ENCODE measurements around the gene COL4A4. TPM values are rescaled to one million over a fixed set of nuclear protein-coding genes. Genes with fewer than 3 reads are reported as not detected.

COL4A4 gene
- total RNA-seq, 1 donor from 2014 or later, result 2.1 TPM

DNA sequence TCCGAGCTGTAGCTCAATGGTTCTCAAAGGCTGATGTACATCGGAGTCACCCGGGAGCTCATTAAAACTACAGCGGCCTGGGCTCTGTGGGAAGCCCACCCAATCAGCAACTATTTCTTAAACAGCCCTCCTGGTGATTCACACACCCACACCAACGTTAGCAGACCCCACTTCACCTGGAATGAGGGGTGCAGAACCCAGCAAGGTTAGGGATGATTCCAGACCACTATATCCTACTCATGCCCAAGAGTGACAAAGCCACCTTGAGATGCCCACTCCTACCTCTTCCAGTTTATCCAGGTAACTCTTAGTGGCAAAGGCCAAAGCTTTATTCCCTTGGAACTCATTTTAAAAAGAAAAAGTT lies 178.4 kb downstream of the COL4A4 start:
- DNase-seq (ENCODE audit: low spot score), result no peak

GRCh38 chr2:226984750-226985582 lies 179.0 kb downstream of the COL4A4 start:
- DNase-seq (ENCODE audit: low spot score), result peak; percentile 52
- ATAC-seq, result peak; percentile 97

More for the DNA sequence above, 178.4 kb downstream of the COL4A4 start:
- ATAC-seq, result no peak

- DNase-seq (ENCODE audit: low spot score) (no peak), ATAC-seq (no peak)
These were observed 179.9 kb downstream of the COL4A4 start for GRCh38 chr2:226983895-226984749.

GRCh38 chr2:226981791-226982326 lies 182.1 kb downstream of the COL4A4 start:
- no peak for ATAC-seq

GRCh38 chr2:226979004-226979403 lies 185.0 kb downstream of the COL4A4 start:
- ATAC-seq, result no peak
- no peak for DNase-seq (ENCODE audit: low spot score)

More at GRCh38 chr2:226981791-226982326, 182.1 kb downstream of the COL4A4 start:
- DNase-seq (ENCODE audit: low spot score), result no peak

GRCh38 chr2:226978300-226978699 lies 185.7 kb downstream of the COL4A4 start:
- DNase-seq (ENCODE audit: low spot score), result no peak
- no peak for ATAC-seq

- DNase-seq (ENCODE audit: low spot score), result no peak
- ATAC-seq, result no peak
These were observed 186.2 kb downstream of the COL4A4 start for GRCh38 chr2:226977775-226978190.

DNA sequence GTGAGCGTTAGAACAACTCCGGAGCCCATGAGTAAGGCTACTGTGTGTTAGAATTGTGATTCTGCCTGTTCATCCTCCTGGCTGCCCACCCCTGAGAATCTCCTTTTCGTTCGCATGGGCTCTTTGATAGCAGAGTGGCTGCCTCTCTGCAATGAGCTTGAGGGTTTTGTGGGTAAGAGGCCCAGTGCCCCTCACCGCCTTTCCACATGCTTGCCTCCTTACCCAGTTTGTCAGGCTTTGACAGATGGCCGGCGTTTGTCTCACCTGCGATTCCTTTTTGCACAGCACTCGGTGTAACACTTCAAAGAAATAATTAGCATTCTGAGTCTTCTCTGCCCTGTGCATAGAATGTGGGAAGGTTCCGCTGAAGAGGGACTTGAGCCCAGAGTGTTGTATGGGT lies 190.2 kb downstream of the COL4A4 start:
- DNase-seq (ENCODE audit: low spot score), result no peak
- no peak for ATAC-seq

DNA sequence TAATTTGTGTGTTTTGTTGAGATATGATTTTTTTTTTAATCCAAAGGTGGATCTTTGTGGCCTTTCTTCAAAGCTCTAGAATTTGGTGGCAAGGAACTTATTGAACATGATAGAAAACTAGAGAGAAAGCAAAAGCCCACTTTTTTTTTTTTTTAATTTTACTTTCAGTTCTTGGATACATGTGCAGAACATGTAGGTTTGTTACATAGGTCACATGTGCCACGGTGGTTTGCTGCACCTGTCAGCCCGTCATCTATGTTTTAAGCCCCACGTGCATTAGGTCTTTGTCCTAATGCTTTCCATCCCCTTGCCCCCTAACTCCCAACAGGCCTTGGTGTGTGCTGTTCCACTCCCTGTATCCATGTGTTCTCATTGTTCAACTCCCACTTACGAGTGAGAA lies 192.2 kb downstream of the COL4A4 start:
- DNase-seq (ENCODE audit: low spot score) (no peak), ATAC-seq (no peak)

DNA sequence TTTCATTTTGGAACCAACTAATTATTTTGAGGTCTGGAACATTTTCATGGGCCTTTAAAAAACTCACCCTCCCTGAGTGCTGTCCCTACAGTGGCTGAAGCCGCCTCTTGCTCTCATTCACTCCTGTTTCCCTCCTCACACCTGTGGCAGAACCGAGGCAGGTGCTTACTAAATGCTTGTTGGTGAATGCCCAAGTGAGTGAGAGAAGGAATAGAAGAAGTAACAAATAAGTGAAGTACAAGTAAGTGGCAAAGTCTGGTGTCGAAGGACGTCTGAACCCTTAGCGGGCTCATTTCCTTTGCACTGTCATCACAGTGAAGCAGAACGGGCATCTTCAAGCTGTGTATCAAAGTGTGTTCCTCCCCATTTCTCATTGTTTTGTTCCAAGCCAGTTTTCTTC lies 192.9 kb downstream of the COL4A4 start:
- no peak for ATAC-seq
- DNase-seq (ENCODE audit: low spot score), result no peak

DNA sequence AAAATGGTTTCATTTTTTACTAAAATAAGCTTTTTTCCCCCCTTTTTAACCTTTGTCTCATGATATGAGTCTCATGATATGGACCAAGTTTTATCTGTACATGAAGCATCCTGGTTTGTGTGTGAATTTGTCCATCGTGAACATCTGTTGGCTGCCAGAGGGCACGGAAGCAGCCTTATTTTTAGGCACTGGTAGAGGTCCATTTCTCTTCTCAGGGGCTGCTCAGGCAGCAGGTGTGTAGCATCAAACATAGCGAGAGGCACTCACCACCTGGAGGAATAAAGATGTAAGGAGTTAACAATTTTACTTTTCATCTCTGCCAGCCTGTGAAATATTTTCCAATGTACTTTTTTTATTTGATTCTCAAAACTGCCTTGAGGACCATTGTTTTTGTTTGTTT lies 193.6 kb downstream of the COL4A4 start:
- no peak for DNase-seq (ENCODE audit: low spot score)
- ATAC-seq, result no peak

- DNase-seq (ENCODE audit: low spot score) (no peak), ATAC-seq (no peak)
These were observed 194.5 kb downstream of the COL4A4 start for GRCh38 chr2:226969417-226970080.

DNA sequence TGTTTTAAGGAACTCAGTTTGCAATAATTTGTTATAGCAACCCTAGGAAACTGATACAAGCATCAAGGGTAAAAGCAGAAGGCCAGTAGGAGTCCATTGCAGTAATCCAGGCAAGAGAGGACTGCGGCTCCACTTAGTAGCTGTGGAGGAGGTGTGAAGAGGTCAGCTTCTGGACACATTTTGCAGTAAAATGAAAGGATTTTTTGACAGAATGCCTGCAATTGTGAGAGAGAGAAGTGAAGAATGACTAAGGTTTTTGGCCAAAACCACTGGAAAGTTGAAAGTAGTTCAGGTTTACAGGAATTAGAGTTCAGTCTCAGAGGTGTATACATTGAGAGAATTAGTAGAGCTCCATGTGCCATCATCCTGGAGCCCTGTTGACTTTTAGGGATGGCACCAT lies 198.6 kb downstream of the COL4A4 start:
- ATAC-seq (no peak), DNase-seq (ENCODE audit: low spot score) (no peak)

DNA sequence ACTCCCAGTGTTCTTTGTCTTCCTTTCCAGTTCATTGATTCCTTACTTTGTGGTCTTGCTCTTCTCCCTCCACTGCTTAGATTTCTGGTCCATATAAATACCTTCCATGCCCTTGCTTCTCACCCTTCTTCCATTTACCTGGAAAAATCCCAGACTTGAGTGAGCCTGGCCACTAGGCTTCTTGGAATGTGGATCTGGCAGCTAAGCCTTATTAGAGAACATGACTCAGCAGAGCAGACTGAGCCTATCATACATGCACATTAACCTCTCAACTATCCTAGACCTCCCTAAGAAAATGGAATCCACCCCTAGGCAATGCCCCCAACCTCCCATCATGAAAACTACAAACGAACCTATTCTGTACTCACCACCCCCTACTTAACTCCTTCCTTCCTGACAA lies 200.5 kb downstream of the COL4A4 start:
- no peak for ATAC-seq
- no peak for DNase-seq (ENCODE audit: low spot score)

GRCh38 chr2:226962176-226962773 lies 201.7 kb downstream of the COL4A4 start:
- DNase-seq (ENCODE audit: low spot score) (no peak), ATAC-seq (no peak)

- no peak for ATAC-seq
- no peak for DNase-seq (ENCODE audit: low spot score)
These were observed 204.6 kb downstream of the COL4A4 start for GRCh38 chr2:226959418-226959817.

DNA sequence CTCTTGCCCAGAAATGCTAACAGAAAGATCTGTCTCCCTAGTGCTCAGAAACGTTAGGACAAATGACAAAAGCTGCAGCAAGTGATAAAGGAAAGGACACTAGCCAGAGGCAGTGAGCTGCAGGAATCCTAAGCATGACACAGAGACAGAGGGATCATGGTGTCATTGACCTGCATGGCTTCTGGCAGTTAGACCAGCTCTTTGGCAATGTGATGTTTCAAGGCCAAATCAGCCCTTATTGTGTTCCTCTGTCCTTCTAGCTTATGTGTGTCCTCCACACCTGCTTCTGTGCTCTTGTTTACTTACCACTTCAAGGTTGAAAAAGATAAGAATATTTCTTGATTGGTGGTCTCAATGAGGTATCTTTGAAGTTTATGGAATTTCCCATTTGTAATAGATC lies 207.3 kb downstream of the COL4A4 start:
- peak; percentile 54 for DNase-seq (ENCODE audit: low spot score)
- peak; percentile 96 for ATAC-seq

DNA sequence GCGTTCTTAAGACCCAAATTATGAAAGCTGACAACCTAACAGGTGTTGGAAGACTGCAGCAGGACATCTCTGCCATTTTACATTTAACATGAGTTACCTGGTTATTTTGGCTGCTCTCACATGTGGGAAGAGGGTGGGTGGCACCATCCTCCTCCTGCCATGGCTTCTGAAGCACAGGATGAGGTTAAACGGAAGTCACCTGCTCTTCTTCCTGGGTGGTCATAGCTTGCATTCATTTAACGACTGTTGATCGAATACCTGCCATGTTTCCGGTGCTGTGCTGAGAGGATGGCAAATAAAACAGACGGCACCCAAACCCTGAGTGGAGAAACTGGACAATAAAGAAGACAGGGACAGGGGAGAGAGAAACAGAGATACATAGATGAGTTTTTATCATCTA lies 210.2 kb downstream of the COL4A4 start:
- no peak for DNase-seq (ENCODE audit: low spot score)
- no peak for ATAC-seq

DNA sequence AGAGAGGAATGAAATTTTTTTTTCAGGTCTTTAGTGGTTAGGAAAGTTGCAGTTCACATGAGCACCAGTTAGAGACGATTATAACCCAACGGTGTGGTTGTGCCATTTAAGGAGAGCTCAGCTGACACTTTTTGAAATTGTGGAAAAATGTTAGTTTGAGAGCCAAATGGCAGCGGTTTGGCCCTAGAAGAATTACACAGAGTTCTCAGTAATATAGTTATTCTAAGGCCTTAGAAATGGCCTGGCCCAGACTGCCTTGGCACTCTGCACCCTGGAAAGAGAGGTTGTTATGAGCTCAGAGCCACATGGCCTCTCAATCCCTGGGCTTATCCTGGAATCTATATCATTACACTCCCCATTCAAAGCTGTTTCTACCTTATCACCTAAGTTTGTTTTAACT lies 210.8 kb downstream of the COL4A4 start:
- ATAC-seq (no peak), DNase-seq (ENCODE audit: low spot score) (no peak)

All from left lobe of liver (tissue), 2 donors.